NT2/D1 (cell line): Measurements from ENCODE around the gene TACC3.

Experiments
- DNase-seq: peaks from one replicate; pipeline ENCODE4 v3.0.0-alpha.2; 2011; ENCODE audit warnings: low read depth, low spot score
- H3K27me3 ChIP-seq: 2 replicates; pipeline ENCODE4 v1.6.0; 2011; ENCODE audit warnings: mild to moderate bottlenecking; ENCODE audit not compliant: insufficient read length, insufficient read depth
- H3K36me3 ChIP-seq: 2 replicates; pipeline ENCODE4 v1.6.1; 2011; ENCODE audit warnings: mild to moderate bottlenecking, low read length, mixed read lengths; ENCODE audit not compliant: insufficient read depth, insufficient read length
- H3K4me1 ChIP-seq: 2 replicates; pipeline ENCODE4 v1.5.1; 2011; ENCODE audit not compliant: insufficient read depth, insufficient read length
- H3K4me3 ChIP-seq: 2 replicates; pipeline ENCODE4 v1.5.1; 2011; ENCODE audit warnings: low read depth; ENCODE audit not compliant: insufficient read length
- H3K9ac ChIP-seq: 2 replicates; pipeline ENCODE4 v1.6.0; 2011; ENCODE audit warnings: low read depth; ENCODE audit not compliant: insufficient read length
- H3K9me3 ChIP-seq: 2 replicates; pipeline ENCODE4 v1.5.1; 2011; ENCODE audit warnings: mild to moderate bottlenecking, low read length; ENCODE audit not compliant: insufficient read depth
- SUZ12 ChIP-seq: IDR thresholded peaks from 2 replicates; pipeline ENCODE4 v1.6.1; 2011; ENCODE audit not compliant: insufficient read length, insufficient read depth; ENCODE audit errors: extremely low read depth
- YY1 ChIP-seq: IDR thresholded peaks from 2 replicates; pipeline ENCODE4 v1.6.1; 2011; ENCODE audit not compliant: insufficient read length, insufficient read depth
- ZNF274 ChIP-seq: IDR thresholded peaks from 2 replicates; pipeline ENCODE4 v1.6.1; 2011; ENCODE audit warnings: mild to moderate bottlenecking, low read depth, low read length

The TACC3 gene

GRCh38 chr4:1749370-1749769 lies 28.0 kb downstream of the TACC3 start:
- Histone ChIP-seq H3K9me3 (no peaks in the 10 kb centered on the region), H3K36me3 (peaks cover 14% of the 10 kb centered on the region), H3K9ac (no peak overlapping the region), H3K4me1 (peaks cover 53% of the 10 kb centered on the region), H3K27me3 (no peaks in the 10 kb centered on the region), H3K4me3 (no peak overlapping the region)
- DNase-seq, result no peak
- TF ChIP-seq ZNF274 (no peak), SUZ12 (no peak), YY1 (no peak)

GRCh38 chr4:1749826-1750225 lies 28.5 kb downstream of the TACC3 start:
- no peak for DNase-seq
- Histone ChIP-seq H3K27me3 (no peaks in the 10 kb centered on the region), H3K4me3 (no peak overlapping the region), H3K4me1 (peaks cover 57% of the 10 kb centered on the region), H3K36me3 (peaks cover 10% of the 10 kb centered on the region), H3K9ac (no peak overlapping the region), H3K9me3 (no peaks in the 10 kb centered on the region)
- no peak for TF ChIP-seq YY1
- no peak for TF ChIP-seq ZNF274
- no peak for TF ChIP-seq SUZ12

GRCh38 chr4:1750381-1751154 lies 29.2 kb downstream of the TACC3 start:
- no peak for TF ChIP-seq SUZ12
- no peak for TF ChIP-seq ZNF274
- no peak for TF ChIP-seq YY1
- Histone ChIP-seq H3K4me1 (peaks cover 61% of the 10 kb centered on the region), H3K27me3 (no peaks in the 10 kb centered on the region), H3K9me3 (no peaks in the 10 kb centered on the region), H3K9ac (no peak overlapping the region), H3K4me3 (no peak overlapping the region), H3K36me3 (peaks cover 3% of the 10 kb centered on the region)
- DNase-seq, result no peak

- H3K27me3 ChIP-seq, result no peaks in the 10 kb centered on the region
- TF ChIP-seq SUZ12 (no peak), YY1 (no peak), ZNF274 (no peak)
- peak overlapping the region; percentile 44 for H3K9ac ChIP-seq
- H3K4me3 ChIP-seq, result no peak overlapping the region
- no peaks in the 10 kb centered on the region for H3K9me3 ChIP-seq
- no peak for DNase-seq
- no peaks in the 10 kb centered on the region for H3K36me3 ChIP-seq
- H3K4me1 ChIP-seq, result peaks cover 55% of the 10 kb centered on the region
Observed at GRCh38 chr4:1751155-1751918, 30.0 kb downstream of the TACC3 start.

DNA sequence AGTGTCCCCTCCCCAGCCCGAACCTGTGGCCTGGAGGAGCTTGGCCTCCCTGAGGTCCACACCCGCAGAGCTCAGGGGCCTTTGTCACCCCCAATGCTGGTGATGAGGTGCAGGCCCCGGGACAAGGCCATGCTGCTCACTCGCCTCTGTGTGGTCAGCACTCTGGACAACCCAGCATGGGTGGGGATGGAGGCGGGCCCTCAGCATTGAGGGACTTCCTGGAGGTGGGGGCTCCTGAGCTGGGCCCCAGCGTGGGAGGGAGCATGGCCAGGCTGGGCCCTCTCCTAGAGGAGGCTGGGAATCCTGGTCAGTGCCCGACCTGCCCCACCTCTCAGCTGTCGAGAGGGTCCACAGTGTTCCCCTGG lies 30.6 kb downstream of the TACC3 start:
- Histone ChIP-seq H3K4me1 (peaks cover 52% of the 10 kb centered on the region), H3K27me3 (no peaks in the 10 kb centered on the region), H3K4me3 (no peak overlapping the region), H3K9me3 (no peaks in the 10 kb centered on the region), H3K9ac (peak overlapping the region; percentile 70), H3K36me3 (no peaks in the 10 kb centered on the region)
- DNase-seq, result no peak
- TF ChIP-seq SUZ12 (no peak), YY1 (no peak), ZNF274 (no peak)

DNA sequence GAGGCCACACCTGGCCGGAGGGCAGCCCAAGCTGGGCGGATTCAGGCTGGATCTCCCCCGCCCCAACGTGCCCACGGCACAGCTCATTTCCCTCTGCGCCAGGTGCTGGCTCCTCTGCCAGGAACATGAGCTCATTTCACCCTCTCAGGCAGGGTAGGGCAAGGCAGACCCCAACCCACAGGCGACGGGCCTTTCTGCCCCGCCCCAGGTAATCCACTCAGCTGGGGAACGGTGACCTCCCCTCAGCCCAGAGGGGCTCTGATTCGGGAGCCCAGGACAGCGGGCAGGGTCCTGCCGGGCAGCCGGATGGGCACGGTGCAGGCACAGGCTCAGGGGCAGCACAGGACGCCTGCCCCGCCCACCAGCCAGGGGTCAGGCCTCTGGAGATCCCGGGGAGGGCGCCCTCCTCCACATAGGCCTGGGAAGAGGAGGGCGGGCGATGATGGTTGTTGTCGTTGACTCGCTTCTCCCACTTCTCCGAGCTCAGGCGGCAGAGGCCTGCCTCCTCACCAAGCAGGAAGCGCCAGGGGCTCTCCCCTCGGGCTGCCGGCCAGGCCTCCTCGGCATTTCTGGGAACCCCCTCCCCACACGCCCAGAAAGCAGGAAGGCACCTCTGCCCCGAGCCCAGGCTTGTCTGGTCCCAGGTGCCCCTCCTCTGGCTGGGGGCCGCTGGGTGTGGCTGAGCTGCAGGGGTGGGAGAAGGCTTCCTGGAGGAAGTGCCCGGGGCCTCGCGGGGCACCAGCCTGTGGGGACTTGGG lies 31.1 kb downstream of the TACC3 start:
- peak overlapping the region; percentile 70 for H3K9ac ChIP-seq
- H3K4me3 ChIP-seq, result no peak overlapping the region

More for the DNA sequence above, 31.1 kb downstream of the TACC3 start:
- H3K9me3 ChIP-seq, result no peaks in the 10 kb centered on the region
- no peak for TF ChIP-seq YY1
- TF ChIP-seq SUZ12, result no peak
- TF ChIP-seq ZNF274, result no peak
- H3K27me3 ChIP-seq, result no peaks in the 10 kb centered on the region
- no peak for DNase-seq
- no peaks in the 10 kb centered on the region for H3K36me3 ChIP-seq
- H3K4me1 ChIP-seq, result peaks cover 55% of the 10 kb centered on the region
